Activated T-helper 9 cell treated with anti-CD3 and anti-CD28 coated beads, Interleukin-2, amount 50 U/mL, for 16 hours (primary cell): ENCODE measurements around the gene ARSG.

Experiments used
- DNase-seq: peaks from one replicate; pipeline ENCODE4 v3.0.0-alpha.2; 2020; ENCODE audit warnings: low read depth

Gene ARSG

DNA sequence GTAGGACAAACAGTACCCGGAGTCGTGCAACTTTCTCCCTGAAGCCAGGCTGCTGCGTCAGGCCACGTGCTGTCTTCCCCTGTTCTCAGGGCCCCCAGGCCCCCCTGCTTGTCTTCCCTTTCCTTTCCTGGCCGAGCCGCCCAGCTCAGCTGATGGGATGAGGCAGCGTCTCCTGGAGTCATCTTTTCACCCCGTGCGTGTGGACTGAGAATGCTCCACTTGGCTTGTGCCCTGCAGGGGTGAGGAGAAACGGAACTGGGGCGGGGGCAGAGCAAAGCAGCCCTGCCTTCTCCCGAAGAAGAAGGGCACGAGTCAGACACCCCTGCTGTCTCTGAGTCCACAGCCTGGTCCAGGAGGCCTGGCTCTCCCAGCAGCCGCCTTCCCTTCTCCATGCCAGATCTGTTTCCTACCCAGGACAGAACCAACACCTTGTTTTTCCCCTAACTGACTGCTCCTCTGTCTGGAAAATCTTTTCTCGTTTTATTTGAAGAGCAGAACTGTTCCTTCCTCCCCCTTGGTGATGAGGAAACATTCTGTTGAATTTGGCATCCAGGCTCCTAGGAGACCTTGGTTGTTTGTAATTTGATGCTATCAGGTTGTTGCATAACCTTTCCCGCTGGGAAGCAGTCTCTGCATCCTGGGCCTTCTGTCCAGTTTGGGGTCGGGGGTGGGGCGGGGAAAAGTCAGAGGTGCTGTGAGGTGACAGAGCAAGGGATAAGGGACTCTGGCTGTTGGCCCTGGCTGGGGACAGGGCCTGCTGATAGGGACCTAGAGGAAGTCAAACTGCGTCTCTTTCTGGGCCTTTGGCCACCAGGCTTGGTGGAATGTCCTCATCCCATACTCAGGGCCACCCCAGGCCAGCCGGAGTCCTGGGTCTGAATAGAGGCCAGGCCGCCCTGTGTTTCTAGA lies 87.2 kb downstream of the ARSG start:
- no peak for DNase-seq

DNA sequence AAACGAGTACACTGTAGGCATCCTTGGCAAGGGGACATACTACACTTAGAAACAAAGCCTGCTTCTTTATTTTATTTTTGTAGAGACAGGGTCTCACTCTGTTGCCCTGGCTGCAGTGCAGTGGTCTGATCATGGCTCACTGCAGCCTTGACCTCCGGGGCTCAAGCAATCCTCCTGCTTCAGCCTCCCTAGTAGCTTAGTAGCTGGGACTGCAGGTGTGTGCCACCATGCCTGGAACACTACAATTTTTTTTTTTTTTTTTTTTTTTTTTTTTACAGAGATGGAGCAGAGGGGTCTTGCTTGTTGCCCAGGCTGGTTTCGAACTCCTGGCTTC lies 87.8 kb downstream of the ARSG start:
- DNase-seq = no peak

GRCh38 chr17:68379692-68380677 lies 88.7 kb downstream of the ARSG start:
- no peak for DNase-seq

DNA sequence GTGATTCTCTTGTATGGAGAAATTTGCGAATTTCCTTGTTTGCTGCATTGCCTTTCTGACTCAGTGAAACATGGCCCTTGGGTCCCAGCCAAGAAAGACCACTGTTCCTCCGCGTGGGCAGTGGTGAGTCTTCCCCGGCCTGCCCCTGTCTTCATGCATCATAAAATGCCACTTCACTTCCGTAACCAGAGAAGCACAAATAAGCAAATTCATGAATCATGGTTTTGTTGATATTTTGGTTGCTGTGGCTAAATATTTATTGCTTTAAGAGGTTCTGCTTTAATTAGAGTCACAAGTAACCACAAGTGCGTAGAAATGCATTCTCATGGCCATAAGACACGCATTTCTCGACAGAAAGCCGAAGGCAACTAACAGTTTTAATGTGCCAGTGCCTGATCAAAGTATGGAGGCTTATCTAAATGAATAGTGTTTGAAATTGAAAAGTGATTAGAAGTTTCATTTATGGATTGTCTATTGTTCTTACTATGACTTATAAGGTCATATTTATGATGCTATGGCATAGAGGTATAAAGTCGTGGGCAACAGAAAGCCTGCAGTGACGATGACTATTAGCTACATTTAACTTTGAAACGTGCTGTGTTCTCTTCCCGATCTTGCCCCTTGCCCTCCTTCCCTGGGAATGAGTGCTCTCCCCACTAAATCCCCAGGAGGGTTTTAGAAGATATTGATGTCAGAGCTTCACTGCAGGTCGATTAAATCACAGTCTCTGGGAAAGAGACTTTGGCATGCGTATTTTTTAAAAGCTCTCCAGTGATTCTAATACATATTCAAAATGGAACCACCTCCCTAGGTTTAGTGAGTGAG lies 90.0 kb downstream of the ARSG start:
- DNase-seq = no peak

DNA sequence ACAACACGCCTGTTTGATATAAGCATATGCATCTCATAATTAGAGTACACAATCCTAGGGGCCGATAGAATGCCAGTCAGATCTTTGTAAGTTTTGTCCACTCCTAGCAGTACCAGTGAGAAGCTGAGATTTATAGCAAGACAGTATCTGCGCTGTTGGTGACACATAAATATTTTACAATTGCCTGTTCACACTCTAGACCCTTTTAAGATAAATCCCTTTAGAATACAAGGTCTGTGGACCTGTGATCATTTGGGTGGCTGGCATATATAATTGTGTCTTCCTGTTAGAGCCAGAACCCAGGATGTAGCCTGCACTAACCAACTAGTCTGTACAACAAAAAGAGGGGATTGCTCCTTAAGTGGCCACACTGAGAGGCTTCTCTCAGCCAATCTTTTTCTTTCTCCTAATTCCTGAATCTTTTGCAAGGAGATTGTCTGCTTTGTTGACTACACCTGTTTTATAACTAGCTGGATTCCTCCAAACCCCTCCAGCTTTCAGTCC lies 91.3 kb downstream of the ARSG start:
- DNase-seq = no peak

DNA sequence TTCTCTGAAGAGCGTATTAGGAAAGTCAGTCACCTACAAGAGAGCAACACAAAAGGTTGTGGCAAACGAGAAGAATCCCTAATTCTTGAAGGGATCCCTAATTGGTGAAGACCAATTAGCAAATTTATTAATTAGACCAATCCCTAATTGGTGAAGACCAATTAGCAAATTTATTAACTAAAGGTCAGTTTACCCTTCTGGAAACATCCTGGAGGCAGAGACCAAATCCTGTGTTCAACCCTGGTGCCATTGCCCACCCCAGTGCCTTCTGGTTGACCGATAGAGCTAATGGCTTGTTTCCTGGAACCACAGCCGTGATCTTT lies 91.8 kb downstream of the ARSG start:
- no peak for DNase-seq

- no peak for DNase-seq
Observed at GRCh38 chr17:68383443-68384321, 92.4 kb downstream of the ARSG start.

DNA sequence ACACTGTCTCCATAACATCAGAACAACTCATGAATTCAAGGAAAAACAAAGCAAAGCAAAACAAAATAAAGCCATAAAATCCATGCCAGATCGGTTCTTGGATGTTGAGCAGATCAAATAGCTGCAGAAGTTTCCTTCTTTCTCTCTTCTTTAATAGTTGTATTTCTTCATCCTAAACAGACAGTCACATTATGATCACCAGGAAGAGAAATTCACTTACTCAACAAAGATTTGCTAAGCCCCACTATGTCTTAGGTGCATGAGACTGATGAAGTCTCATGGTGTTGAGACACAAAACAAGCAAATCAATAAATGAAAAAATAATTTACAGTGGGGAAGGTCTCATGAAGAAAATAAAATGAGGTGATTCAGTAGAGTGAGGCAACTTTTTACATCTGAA lies 93.2 kb downstream of the ARSG start:
- no peak for DNase-seq

DNA sequence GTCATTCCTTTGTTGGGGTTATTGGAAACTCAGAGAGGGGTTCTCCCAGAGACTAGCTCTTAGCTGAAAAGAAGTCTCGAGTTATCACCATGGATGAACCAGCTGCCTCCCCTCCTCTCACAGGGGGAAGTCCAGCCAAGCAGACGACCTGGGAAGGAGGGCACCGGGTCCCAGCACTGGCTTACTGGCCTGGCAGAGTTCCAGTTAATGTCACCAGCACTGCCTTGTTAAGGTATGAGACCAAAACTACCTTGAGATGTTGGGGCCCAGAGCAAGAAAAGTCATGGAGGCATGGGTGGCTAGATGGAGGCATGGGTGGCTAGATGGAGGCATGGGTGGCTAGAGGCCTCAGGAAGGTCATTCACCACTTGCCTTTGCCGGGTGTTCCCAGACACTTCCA lies 93.6 kb downstream of the ARSG start:
- no peak for DNase-seq

- no peak for DNase-seq
Observed at GRCh38 chr17:68385490-68386215, 94.4 kb downstream of the ARSG start.

DNA sequence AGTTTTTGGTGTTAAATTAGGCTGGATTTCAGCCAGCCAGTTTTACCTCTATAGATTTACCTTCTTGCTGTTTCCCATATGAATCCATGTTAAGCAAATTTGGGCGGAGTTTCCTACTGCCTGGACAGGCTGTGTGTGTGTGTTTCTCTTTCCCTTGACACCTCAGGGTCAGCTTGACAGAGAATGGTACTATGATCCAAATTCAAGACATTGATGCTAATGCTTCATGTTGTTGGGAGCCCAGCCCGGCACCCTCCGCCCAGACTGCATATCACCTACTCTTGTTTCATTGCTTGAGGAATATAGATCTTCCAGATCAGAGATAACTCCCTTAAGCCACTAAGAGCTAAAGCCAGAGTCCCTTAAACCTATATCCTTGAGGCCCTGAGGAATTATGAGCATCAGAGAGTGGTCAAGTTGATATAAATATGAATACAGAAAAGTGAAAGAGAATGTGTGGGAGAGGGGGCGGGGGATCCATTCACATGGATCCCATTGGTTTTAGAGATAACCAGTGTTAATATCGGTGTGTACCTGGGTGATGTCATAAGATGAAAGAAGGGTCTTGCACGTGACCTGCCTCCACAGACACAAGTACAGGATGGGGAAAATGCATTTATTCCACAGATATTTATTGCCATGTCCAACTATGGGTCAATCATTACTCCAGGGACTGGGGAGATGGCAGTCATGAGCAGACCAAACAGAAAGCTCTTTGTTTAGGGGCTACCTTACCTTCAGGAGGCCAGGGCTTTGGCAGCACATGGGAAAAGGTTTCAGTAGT lies 96.3 kb downstream of the ARSG start:
- DNase-seq = no peak

DNA sequence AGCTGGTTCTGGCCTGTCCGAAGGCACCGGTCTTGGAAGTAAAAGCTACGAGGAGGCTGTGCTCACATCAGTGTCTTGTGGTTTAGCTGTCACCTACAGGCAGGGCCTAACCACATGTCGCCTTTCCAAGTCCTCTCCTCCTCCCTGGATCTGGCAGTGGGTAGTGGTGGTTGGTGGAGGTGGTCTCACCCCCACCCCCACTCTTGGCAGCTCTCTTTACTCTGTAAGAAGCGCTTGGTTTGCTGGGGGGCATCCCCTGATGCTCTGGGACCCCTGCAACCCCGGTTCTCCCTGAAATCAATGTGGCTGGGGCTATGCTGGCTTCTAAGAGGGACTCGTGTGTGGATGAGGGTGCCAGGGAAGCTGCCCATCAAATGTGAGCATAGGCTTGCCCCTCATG lies 97.7 kb downstream of the ARSG start:
- DNase-seq = no peak

DNA sequence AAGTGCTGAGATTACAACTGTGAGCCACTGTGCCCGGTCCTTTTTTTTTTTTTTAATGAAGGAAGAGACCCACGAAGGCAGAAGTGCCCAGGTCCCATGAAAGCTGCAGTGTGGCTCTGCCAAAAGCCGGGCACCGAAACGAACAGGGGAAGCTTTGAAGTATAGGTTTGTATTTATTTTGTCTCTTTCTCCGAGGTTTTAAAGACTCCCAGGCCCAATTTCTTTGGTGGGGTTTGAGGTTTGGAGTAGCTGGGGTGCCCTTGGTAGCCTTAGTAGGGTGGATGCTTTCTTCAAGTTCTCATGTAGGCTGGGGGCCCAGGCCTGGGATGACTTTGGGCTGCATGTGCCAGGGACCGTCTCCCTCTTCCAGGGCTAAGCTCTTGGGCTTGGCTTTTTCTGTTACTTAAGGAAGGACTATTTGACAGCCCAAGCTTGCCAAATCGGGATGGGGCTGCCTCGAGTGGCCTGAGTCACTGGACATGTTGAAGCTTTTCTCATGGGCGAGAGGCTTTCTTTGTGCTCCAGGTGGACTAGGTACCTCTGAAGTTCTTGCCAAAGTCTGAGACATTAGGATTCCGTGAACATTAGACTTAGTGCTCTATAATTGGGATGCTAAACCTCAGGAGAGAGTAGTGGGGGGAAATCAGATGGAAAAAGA lies 99.7 kb downstream of the ARSG start:
- no peak for DNase-seq

- DNase-seq = no peak
Observed at GRCh38 chr17:68391561-68392268, 100.4 kb downstream of the ARSG start.

GRCh38 chr17:68394608-68395331 lies 103.5 kb downstream of the ARSG start:
- no peak for DNase-seq

DNA sequence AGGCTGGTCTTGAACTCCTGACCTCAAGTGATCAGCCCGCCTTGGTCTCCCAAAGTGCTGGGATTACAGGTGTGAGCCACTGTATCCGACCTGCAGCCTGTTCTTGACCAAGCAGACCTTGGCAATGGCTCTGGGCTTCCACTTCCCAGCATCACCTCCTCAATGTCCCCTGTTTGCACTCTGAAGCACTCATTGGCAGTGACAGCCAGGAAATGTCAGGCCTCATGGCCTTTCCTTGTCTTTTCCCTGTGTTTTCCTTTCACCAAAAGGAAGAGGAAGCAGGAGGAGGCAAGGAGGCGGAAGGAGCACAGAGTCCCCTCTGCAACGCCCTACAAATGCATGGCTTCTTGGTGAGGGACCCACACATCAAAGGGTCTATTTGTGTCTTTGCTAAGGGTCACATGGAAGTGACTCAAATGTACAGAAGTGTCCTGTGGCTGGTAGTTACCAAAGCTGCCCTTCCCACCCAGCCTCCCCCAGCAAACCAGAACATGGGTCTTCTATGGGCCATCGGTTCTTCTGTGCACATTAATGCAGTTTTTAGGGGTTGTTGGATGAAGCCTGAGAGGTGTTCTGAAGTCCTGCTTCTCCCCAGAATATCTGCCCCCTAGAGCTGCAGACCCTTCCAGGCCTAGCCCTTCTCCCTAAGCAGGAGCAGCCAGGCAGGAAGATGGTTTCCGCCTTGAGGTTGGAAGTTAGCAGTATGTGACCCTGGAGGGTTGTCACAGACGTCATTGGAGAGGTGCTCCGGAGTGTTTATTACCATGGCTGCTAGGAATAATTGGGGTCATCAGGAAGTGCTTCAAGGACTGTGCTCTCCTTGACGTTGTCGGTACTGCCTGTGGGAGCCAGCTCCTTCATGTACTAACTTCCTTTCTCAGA lies 105.2 kb downstream of the ARSG start:
- DNase-seq = no peak

- no peak for DNase-seq
Observed at GRCh38 chr17:68397108-68397536, 105.8 kb downstream of the ARSG start.
